ENCODE results near the gene GIGYF2.
"Not testable (repeated sequence)": the region's sequence is repeated elsewhere in the genome, so short reads cannot be mapped to it uniquely, and the experiment has no call there.

The GIGYF2 gene

GRCh38 chr2:232697059-232697806 is at the start of gene GIGYF2:
TSS of gene GIGYF2 (plus strand) at chr2:232697331. CDS start at chr2:232735198, 37,867 bp downstream.
- peak; percentile 96 for DNase-seq

DNA sequence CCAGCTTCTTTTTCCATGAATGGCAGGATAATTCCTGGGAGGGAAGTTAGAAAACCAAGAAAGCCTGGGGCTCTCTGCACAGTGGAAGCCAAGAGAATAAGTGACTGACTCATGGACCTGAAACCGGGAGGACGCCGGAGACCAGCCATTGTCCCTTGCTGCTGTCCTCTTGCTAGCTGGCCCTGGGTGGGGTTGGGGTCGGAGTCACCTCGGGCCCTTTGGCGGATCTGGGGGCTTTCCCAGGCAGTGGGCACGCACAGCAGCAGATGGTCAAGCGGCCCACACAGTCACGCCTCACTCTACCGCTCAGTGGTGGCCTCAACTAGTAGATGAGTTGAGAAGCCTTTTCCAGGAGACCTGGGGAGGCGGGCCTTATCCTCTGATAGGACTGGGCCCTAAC is 48.1 kb upstream of the GIGYF2 start:
- no peak for DNase-seq

DNA sequence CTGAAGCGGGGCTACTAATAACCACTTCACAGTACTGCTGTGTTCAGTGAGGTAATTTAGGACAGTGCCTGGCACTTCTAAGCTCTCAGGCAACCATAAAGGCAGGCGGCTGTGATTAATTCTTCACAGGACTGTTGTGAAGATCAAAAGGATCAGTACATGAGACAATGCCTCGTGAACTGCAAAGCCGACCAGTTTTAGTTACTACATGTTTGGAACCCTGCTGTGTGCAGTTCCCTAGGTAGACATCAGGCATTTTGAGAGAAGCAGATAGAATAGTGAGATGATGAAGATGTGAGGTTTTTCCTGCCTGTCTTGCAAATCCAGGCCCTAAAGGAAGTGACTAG is 44.7 kb upstream of the GIGYF2 start:
- no peak for DNase-seq

DNA sequence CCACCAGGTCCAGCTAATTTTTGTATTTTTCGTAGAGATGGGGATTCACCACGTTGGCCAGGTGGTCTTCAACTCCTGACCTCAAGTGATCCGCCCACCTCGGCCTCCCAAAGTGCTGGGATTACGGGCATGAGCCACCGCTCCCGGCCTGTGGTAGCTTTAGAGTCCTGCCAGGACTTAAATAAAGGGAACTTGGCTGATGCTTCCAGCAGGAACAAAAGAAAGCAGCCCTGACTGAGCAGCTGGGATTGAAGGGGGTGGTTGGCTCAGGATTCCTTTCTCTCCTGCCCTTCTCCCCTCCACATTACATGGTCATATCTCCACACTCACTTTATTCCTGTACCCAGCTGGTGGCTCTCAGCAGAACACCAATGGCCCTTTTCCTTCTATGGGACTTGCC is 43.7 kb upstream of the GIGYF2 start:
- DNase-seq = no peak

- DNase-seq = no peak
These were observed 41.7 kb upstream of the GIGYF2 start for GRCh38 chr2:232655392-232655791.

DNA sequence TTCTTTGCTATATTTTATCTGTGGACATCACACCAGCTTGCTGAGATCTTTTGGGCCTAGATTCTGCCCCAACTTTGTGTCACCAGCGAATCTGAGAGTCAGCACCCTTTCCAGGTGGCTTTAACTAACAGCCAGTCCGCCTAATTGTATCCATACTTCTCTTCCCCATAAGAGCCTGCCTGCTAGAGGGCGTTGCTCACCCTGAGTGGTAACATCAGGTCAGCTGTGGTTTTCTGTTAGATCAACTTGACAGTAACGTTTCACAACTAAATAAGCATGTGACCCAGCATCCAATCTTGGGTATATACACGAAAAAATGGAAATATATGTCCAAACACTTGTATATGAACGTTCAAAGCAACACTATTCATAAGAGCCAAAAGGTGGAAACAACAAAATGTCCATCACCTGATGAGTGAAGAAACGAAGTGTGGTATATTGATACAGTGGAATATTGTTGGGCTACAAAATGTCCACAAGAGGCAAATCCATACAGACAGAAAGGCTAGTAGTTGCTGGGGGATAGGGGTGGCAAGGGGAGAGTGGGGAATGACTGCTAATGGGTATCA is 38.8 kb upstream of the GIGYF2 start:
- no peak for DNase-seq

- no peak for DNase-seq
These were observed 37.8 kb upstream of the GIGYF2 start for GRCh38 chr2:232659359-232659758.

DNA sequence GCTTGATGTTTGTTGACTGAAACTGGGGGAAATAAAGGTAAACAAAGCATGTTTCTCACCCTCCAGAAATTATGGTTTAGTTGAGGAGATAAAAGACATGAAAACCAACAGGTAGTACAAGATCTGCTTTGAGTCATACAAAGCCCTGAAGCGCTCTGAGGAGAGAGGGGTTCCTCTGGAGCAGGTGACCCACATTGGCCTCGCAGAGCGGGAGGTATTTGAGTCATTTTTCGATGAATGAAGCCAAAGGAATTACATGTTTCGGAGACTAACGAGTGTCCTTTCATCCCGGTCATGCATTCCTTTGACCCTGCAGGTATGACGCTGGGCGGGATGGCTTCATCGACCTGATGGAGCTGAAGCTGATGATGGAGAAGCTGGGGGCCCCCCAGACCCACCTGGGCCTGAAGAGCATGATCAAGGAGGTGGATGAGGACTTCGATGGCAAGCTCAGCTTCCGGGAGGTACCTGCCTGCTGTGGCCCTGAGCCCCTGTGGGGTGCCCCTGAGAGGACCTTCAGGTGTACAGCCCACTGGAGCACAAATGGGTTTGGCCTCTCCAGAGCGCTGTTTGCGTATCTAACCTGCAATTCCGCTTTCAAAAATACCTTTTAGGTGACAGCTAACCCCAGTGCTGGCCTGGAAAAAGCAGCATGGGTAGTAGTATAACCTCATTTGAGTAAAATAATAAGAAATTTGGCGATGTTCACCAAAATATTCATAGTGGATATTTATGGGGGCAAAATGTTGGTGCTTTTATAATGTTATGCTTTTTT is 34.5 kb upstream of the GIGYF2 start:
- no peak for DNase-seq

GRCh38 chr2:232666051-232666805 is 30.9 kb upstream of the GIGYF2 start:
- DNase-seq = no peak

GRCh38 chr2:232667989-232668583 is 29.0 kb upstream of the GIGYF2 start:
- DNase-seq = no peak

- DNase-seq = no peak
These were observed 28.2 kb upstream of the GIGYF2 start for GRCh38 chr2:232668805-232669444.

DNA sequence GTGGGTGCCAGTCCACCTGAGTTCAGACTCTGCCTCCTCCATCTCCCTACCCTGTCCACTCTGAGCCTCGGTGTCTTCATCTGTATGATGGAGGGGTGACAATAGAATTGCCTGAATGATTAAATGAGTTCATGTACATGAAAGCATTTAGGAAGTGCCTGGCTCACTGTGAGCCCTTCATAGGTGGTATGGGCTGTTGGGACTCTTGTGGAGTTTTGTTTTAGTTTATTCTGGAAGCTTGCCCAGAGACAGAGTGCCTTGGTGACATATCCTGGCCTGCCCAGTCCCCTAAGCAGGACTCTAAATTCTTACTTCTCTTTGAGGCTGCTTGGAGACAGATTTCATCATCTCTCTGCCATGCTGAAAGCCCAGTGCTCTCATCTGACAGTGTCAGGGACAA is 24.5 kb upstream of the GIGYF2 start:
- DNase-seq = no peak

DNA sequence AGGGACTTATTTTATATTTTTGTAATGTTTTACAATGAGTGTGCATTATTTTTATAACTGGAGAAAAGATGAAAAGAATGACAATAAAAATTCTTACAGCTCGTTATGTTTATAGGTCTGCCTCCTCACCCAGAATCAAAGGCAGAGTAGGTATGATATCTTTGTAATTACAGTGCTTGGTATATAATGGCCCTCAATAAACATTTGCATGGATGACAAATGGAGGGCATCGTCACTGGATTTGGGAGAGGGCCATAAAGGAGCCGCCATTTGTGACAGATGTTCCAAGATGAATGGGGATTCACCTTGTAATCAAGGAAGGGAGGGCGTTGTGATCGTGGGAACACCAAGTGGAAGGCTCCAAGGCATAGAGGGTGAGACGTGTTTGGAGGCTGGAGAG is 22.6 kb upstream of the GIGYF2 start:
- no peak for DNase-seq

DNA sequence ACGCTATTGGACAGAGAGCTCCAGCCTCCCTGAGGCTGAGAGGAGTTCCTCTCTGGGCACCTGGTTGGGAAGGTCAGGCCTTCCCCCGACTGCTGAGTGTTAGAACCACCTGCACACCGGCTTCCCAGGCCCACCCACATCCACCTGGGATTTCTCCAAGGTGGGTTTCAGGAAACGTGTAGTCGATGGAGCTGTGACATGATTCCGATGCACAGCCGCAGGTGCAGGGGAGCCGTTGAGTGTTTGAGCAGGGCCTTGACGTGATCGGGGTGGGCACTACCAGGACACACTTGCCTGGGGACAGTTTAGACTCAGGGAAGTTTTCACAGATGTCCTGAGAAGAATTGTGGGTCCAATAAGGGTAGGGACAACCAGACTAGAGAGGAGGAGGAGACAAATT is 21.8 kb upstream of the GIGYF2 start:
- no peak for DNase-seq

GRCh38 chr2:232680006-232680405 is 17.1 kb upstream of the GIGYF2 start:
- DNase-seq = no peak

- DNase-seq = no peak
These were observed 15.6 kb upstream of the GIGYF2 start for GRCh38 chr2:232681527-232681926.

DNA sequence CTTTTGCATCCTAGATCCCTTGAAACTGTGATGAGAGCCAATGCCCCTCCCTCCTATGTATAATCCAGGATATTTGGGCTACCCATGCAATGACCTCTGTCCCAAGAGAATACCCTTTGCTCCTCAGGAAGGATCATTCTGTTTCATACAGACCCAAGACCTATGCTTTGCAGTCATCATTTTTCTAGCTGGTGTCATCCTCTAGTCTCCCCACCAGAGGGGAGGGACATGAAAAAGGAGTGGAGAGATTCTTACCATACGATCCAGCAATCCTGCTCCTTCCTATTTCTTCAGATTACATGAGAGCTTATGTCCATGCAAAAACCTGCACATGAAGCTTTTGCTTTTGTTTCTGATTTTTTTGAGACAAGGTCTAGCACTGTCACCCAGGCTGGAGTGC is 13.8 kb upstream of the GIGYF2 start:
- no peak for DNase-seq

- DNase-seq = not testable (repeated sequence)
These were observed 11.7 kb upstream of the GIGYF2 start for GRCh38 chr2:232685391-232685790.

- DNase-seq = no peak
These were observed 9.6 kb upstream of the GIGYF2 start for GRCh38 chr2:232687382-232688160.

- no peak for DNase-seq
These were observed 8.9 kb upstream of the GIGYF2 start for GRCh38 chr2:232688201-232688600.

- no peak for DNase-seq
These were observed 7.8 kb upstream of the GIGYF2 start for GRCh38 chr2:232689152-232689910.

Measured in stimulated activated CD4-positive, alpha-beta T cell treated with anti-CD3 and anti-CD28 coated beads, Interleukin-1b, Interleukin-23, amount 100 ng/mL, for 48 hours (primary cell).